ENCODE data around the gene GGCX.
A peak's percentile ranks its signal among the peaks of the same experiment; 100 is the strongest.

The GGCX gene

DNA sequence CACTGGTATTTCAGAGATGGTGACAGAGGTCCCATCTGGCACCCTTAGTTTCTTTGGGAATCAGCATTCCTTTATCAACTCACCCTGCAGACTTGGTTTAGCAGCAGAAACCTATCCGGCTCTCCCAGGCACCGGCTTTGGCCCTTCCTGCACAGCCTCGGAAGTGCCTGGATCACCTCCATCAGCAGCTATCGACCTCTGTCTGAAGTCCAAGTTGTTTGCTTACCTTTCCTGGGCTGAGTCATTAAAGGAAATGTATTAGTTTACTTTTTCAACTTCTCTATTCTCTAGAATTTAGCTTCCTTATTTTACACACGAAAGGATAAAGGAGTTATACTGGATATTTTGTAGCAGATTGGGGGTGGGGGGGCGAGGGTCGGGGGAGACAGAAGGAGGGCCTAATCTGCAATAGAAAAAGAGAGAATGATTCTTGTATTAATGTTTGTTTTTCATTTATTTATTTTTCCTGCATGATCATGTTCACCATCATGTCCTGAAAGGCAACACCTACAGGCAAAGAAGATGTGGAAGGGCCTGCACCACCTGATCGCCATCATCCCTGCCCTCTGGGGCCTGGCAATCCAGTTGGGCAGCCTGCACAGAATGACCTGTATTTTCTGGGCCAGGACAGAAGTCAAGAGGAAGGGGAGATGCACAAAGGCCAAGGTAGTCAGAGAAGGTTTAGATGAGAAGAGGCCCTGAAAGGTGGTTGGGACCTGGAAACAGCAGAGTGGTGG, 44.5 kb downstream of the GGCX start:
- no peak for DNase-seq (ENCODE audit: low spot score)

DNA sequence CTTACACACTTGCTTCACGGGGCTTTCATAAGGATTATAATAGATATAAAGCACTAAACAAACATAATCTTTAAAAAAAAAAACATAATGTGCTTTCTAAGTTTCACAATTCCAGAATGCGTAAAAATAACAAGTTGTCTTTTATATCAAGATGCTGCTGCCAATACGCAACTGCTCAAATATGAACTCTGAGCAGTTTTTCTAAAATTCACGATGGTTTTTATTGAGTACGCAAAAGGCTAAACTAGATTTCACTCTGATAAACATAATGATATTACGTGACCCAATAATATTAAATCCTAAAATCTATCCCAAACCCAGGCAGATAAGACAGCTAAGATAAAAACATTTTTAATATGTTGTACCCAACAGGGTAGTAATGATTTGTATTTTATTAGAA, 47.0 kb downstream of the GGCX start:
- DNase-seq (ENCODE audit: low spot score) = no peak

DNA sequence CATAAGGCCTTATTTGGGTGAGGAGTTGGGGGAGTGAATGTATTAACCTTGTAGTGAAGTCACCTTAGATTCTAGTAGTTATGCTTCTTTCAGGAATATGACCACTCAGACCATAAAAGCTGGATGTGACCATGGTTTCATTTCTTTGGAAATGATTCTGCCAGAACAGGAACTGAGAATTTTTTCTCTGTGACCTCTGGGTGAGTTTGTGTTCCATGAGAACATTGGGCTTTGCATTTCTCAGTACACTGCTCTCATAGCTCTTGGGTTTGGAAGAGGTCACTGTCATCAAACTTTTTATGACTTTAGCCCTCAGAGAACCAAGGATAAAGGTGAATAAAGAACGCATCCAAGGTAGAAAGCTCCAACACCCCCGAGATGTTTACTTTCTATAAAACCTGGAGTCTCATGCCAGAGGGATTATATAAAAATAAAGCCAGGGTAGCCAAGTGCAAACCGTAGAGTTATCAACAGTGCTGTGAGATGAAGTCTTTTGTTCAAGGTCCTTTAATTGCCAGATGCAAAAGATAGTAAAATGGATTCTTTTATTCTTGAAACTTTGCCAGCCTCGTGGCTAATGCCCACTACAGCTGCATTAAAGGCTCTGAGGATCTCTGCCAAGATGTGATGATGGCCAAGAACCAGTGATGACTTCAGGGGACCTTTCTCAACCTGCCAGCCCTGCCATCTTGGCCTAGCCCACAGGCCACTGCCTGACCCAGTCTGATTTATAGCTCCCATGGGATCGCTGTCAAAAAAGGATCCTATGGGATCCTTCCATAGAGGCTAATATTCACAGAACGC, 50.1 kb downstream of the GGCX start:
- no peak for DNase-seq (ENCODE audit: low spot score)

DNA sequence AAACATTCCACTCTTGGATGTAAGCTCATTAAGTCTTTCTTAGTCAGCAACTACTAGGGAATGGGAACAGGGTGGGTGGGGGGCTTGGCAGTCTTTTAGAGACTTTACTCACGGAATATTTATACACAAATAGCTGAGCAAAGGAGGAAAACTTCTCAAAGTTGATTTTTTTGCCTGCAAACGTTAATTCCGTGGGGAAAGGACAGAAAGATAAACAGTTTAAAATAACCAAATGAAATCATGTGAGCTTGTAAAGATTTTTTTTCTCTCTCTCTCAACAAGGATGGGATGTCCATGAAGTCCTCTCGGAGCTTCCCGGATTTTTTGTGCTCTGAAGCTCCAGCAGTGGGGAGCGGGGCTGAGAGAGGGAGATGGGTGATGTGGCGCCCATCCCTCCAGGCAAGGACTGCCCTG, 54.5 kb downstream of the GGCX start:
- no peak for DNase-seq (ENCODE audit: low spot score)

DNA sequence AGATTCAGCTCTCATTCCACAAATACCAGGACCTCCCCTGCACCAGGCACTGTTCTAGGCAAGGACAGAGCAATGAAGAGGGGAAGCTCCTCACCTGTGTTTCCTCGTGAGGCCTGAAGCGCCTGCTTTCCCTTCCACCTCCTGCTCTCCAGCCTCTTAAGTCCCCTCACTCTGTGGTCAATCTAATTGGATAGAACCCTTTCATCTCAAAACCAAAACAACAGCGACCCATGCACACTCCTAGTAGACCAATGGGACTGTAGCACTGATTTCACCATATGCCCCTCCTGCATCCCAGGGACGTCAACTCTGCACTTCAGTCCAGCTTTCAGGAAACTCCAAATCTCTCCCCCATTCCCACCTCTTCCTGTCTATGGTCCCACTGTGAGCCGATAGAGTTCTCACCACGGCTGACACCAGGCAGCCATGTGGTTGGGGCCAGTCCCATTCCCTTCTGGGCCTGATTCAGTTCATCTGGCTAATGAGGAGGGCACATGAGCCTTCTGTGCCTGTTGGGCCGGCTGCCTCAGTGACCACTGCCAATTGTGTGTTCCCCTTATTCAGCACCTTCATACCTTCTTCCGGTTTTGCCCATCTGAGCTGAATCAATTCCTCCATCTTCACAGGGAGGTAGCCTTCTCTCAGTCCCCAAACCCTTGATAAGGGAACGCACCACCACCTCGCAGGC, 55.6 kb downstream of the GGCX start:
- DNase-seq (ENCODE audit: low spot score) = no peak

DNA sequence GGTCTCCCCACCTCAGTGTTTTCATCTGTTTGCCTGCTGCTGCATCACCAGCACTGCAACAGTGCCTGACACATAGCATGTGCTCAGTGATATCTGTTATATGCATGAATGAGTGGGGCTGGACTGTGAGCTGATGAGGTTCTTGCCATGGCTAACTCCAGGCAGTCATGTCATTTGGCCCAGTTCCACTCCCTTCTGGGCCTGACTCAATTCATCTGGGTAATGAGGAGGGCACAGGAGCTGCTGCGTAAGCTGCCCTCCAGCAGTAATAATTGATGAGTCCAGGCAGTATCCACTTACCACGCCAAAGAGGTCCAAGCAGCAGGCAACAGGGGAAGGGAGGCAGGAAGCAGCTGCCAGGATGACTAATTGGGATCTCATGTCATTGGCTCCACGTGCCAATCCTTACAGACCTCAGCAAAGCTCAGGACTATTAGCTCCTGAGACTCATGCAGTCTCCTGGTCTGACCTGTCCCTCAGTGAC, 56.5 kb downstream of the GGCX start:
- DNase-seq (ENCODE audit: low spot score) = peak; percentile 28

DNA sequence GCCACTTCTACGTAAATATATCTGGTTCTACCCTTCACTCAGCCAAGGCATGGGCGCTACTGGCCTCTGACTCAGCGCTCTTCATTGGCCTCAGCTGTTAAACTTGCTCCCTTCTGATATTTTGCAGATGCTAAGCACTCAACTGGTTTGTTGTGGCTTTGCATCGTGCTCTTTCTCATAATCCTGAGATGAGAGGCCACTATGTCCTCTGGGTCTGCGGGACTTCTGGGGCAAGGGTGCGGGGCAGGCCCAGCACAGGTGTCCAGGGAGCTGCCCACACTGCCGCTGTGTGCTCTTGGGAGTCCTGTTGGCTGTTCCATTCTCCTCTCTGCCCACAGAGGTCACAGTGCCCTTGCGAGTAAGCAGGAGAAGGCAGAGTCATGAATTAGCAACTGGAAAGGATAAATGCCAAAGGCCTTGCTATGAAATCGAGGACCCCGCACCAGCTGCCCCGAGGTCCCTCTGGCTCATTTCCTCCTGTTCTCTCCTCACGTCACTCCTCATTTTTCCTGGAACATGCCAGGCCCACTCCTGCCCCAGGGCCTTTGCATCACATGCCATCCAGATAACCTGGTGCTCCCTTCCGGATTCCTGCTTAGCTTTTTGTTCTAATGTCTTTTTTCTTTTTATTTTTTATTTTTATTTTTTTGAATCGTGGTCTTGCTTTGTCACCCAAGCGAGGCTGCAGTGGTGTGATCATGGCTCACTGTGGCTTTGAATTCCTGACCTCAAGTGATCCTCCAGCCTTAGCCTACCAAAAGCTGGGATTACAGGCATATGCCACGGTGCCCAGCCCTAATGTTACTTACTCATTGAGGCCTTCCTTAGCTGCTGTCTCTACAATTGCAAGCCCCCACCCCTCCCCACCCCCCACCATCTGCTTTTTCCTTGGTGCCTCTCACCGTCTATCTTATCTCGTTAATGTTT, 57.2 kb downstream of the GGCX start:
- no peak for DNase-seq (ENCODE audit: low spot score)

DNA sequence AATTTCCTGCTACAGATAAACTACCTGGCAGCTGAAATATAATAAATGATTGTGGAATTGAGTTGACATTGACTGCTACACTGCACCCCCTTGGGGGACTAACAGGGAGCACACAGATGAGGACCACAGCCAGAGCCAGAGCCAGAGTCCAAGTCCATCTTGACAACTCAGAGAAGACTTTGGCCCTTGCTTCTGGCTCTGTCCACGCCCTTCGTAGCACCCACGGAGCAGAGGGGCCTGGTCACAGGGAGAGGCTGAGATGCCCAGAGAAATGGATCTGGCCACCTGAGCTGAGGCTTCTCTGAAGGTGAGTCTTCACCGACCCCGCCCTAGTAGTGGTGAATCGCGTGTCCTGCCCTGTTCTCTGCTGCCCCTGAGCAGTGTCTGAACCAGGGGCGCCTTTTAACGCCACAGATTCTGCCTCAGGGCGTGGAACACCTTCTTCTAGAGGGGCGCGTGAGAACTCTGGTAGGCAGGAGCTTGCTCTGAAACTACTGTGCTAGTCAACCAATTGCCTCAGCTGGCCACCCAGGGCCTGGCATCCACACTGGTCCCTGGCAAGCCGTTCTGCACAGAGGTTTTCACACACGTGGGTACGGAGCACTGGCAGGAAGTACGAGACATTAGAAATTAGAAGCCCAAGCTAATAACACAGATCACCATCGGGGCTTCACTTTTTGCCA, 58.0 kb downstream of the GGCX start:
- no peak for DNase-seq (ENCODE audit: low spot score)

DNA sequence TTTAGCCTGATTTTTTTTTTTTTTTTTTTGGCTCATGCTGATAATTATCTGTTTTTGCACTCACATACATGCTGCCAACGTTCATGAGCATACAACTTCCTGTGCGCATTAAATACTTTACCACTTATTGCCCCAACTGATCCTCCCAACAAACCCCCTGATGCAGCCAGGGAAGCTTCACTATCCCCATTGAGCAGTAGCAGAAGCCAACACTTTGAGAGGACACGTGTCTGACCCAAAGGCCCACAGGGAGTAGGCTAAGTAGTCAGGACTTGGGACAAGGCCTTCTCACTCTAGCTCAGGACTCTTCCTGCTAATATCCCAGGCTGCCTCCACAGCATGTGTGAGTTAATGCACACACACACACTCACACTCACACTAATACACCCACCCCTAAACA, 58.6 kb downstream of the GGCX start:
- DNase-seq (ENCODE audit: low spot score) = no peak

DNA sequence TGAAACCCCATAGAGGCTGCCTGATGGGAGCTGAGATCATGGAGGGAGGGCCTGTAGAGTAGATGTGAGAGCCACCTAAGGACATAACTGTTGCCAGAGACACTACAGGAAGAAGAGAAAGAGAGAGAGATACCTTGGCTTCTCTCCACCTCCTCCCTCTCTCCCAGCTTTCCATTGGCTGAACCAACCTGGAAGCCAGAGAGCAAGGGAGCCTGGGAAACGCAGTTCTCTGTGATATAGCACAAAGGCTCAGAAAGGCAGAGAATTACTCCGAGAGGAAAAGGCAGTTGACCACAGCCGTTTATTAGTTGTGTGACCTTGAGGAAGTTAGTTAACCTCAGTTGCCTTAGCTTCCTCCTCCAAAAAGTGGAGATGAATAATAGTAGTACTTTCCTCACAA, 60.0 kb downstream of the GGCX start:
- no peak for DNase-seq (ENCODE audit: low spot score)

DNA sequence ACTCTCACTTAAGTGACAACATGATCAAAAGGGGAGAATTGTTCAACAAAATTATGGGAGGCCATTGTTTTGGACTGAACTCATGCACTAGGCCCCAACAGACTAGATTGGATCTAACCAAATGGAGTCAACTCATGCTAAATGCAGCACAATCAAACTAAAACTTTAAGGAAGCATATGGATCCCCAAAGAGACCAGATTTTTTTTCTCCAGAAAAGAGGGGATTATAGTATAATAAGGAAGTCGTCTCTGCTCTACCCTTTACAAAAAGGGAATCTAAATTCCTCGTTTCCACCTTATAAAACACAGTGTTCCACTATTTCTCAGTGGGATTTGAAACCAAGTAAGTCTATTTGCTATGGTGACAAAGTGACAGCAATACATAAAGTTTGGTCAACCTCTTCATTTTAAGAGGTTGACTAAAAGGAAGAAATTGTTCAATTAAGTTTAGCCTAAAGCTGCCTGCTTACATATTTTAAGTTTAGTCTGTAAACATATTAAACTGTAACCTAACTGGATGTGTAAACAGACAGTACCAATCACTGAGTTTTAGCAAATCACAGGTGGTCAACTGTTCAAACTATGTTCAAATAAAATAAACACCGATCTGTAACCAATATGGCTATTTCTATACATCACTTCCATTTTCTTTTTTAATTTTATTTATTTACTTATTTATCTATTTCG, 63.2 kb downstream of the GGCX start:
- DNase-seq (ENCODE audit: low spot score) = no peak

DNA sequence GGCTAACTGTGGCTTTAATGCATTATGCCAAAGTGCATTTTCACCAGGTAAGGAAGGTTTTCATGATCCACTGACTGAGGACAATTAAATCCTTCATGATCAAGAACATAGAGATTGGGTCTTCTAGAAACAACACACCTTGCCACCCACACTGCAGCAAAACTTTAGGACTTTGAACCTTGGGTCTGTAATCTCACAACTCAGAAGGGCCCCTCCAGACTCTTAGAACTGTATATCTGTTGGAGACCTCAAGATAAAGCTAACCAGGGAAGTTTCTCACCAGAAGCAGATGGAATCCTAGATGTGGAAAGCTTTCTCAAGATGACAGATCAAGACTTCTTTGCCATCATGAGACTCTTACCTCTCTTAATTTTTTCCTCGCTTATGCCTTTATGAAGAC, 64.9 kb downstream of the GGCX start:
- no peak for DNase-seq (ENCODE audit: low spot score)

Small RNA genes lying within 50 kb of the gene (small RNA-seq; reads per million reads assigned to genes)
- gene RN7SL126P = 0.05 to 0.35 reads per million in 2 experiments

All from SK-N-DZ (cell line).